Measurements from ENCODE around the gene TMTC1.

- TF ChIP-seq ZNF274 (IDR thresholded peaks at IDR 0.05; ENCODE audit: low read depth, low read length): no peak
- TF ChIP-seq YY1 (IDR thresholded peaks at IDR 0.05; ENCODE audit: insufficient read depth, insufficient read length): no peak
Observed at GRCh38 chr12:29556363-29556762, 227.4 kb downstream of the TMTC1 start.
